Measurements from ENCODE around the gene GFY.
A peak's percentile ranks its signal among the peaks of the same experiment; 100 is the strongest.

The GFY gene

DNA sequence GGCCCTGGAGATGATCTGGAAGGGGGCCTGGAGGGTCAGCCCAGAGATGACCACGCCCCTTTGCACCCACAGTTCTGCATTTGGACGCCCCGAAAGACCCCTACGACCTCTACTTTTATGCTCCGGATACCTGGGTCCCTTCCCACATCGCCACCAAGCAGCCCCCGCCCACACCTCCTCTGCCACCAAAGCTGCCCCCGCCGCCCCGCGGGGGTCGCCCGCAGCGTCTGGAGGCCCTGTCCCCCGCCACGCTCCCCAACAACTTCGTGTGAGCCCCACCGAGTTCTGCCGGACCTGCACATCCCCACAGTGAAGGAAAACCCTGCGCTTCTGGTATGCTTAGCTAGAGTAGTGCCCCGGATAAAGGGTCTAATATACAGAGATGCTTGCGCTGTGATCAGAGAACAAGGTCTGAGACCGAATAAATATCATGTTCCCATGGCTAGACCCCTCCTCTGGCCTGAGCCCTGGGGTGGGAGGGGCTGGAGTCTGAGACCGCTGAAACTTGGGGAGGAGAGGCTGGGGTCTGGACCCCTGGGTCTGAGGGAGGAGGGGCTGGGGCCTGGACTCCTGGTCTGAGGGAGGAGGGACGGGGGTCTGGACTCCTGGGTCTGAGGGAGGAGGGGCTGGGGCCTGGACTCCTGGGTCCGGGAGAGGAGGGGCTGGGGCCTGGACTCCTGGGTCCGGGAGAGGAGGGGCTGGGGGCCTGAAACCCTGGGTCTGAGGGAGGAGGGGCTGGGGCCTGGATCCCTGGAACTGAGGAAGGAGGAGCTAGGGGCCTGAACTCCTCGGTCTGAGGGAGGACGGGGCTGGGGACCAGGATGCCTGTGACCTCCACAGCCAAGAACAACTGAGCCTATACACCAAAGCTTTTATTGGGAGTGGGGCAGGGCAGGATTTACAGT lies 3.6 kb downstream of the GFY start:
- no peak for DNase-seq (ENCODE audit: low spot score)

DNA sequence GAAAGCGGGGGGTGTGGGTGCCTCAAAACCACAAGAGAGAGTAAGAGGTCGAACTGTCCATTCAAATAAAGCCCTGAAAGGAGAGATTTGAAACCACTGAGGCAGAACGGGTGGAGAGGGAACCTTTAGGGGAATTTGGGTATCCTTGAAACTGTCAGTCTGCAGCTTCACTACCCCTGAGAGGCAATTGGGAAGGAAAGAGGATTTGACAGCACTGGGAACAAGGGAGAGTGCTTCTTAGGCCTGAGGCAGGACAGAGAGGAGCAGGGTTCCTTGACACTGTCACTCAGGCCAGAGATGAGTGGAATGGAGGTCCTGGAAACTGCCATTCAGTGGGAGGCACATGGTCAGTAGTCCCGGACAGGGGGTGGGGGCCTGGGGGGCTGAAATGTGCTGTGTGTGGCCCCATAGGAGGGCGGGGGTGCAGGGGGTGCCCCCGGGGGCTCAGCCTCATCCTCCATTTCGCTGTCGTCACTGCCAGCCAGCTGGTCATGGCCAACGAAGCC lies 5.0 kb downstream of the GFY start:
- no peak for DNase-seq (ENCODE audit: low spot score)

DNA sequence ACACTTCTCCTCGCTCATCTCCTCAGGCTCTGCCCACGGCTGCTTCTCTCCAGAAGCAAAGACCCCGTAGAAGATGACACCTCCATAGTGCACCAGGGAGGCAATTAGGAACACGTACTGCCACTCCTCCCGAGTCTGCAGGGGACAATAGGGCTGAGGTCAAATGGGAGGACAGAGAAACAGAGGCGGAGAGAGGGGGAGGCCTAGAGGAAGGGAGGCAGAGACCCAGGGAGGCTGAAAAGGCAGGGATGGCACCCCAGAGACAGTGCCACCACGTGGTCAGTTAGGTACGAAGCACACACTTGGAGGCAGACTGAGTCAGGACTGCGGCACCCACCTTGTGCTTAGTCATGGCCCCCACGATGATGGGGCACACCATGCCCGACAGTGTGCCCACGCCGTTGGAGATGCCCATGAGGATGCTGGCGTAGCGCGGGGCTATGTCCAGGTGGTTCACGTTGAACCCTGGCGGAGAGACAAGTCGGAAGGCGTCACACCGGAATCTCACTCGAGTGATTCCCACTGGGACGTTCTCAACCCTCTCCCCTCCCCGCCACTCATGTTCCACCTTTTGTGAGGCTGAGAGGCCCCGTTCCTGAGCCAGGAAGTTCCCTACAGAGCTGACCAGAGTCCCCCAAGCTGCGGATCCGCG lies 5.6 kb downstream of the GFY start:
- no peak for DNase-seq (ENCODE audit: low spot score)

DNA sequence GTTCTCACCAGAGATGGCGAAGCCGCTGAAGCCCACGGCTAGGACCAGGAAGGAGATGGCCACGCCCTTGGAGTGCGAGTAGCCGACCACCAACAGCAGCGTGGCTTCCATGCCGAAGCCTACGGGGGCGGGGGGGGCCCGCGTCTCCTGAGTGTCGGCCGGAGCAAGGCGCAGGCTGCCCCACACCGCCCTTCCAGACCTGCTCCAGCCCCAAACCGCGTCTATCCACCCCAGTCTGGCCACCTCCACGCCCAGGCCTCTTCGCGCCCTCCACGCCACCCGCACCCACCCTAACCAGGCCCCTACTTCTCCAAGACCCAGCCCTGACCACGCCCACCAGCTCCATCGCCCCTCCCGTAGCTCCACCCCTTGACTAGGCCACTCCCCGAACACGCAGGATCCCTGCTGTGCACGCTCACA lies 6.2 kb downstream of the GFY start:
- DNase-seq (ENCODE audit: low spot score): no peak

DNA sequence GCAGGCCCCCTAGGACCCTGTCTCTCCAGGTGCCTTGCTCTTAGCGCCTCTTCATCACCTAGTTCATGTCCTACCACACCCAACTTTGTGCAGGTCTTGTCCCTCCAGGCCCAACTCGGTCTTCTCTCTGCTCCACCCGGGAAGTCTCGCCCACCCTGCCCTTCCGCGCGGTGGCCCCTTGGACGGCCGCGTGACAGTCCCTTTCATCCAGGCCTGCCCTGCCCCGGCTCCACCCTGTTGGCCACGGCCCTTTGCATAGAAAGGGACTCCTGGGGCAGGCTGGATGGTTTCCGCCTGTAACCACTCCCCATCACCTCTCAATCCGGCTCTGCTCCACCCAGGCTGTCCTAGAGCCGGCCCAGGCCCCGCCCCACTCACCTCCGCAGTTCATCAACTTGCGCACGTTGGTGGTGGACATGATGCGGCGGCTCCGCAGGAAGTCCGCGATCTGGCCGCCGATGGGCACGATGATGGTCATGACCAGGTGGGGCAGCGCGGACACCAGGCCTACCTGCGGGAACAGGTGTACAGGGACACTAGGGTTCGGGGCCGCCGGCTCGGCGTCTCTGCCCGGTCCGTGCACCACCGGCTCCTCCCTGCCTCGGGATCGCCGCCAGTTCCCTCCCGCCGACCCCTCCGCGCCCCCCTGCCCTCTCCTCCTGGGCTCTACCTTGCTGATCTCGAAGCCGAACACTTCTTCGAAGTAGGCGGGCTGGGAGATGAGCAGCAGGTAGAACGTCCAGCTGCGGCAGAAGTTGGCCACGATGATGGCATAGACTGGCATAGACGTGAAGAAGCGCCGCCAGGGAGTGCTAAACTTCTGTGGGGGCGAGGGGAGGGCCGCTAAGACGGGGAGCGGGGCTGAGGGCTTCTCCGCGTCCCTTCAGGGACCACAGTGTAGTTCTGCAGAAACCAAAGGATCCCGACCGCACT lies 7.2 kb downstream of the GFY start:
- no peak for DNase-seq (ENCODE audit: low spot score)

DNA sequence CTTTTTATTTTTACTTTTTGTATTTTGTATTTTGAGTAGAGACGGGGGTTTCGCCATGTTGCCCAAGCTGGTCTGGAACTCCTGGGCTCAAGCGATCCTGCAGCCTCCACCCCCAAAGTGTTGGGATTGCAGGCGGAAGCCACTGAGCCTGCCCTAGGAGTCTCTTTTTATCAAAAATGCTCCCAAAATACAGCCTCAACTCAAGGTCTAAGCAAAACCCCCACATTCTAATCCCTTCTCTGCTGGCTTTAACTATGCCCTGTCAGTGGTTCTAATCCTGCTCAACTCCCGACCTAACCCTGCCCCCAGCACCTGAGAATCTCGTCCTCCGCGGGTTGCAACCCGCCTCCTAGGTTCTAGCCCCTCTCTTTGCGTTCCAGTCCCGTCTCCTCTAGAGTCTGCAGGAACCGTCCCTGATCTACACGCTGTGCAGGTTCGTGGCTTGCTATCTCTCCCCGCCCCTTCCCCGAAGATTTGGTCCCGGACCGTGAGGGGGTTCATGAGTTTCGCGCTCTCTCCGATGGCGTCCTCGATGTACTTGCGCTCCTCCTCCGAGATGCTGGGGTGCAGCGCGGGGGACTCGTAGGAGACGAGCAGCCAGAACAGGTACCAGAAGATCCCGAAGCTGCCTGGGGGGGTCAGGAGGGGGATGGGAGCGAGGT lies 8.2 kb downstream of the GFY start:
- DNase-seq (ENCODE audit: low spot score): no peak

DNA sequence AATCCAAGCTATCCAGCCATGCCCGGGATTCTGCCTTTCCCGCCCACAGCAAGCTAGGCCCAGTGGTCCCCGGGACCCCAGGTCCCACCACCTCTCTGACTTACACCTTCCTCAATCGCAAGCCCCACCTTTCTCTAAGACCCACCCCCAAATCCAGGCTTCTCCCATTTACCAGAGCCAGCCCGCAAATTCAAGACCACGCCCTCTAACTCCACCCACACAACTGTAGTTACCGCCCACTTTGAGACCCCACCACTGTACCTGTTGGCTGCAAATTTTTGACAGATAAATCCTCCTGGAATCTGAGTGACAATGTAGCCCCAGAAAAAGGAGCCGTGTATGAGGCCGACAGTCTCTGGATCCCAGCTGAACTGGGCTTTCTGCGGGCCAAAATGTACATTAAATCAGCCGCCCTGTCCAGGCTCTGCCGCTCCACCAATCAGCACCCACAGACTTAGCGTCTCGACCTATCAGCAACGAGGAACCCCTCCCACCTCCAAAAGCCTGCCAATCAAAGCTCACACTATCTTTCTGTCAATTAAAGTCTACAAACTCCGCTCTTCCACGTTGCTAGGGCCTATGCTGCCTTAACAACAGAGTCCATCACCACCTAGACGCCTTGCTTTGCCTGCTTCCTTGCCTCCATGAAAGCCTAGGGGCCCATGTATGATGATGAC lies 9.9 kb downstream of the GFY start:
- DNase-seq (ENCODE audit: low spot score): no peak

DNA sequence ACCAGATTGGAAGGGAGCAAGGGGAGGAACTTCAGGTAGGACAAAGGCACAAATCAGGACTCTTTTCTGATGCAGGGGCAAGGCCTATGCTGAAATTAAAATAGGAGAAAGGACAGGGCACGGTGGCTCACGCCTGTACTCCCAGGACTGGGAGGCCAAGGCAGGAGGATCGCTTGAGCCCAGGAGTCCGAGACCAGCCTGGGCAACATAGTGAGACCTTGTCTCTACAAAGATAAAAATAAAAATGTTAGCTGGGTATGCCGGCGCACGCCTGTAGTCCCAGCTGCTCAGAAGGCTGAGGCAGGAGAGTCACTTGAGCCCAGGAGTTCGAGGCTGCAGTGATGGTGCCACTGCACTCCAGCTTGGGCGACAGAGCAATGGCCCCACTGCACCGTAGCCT lies 10.5 kb downstream of the GFY start:
- DNase-seq (ENCODE audit: low spot score): no peak

DNA sequence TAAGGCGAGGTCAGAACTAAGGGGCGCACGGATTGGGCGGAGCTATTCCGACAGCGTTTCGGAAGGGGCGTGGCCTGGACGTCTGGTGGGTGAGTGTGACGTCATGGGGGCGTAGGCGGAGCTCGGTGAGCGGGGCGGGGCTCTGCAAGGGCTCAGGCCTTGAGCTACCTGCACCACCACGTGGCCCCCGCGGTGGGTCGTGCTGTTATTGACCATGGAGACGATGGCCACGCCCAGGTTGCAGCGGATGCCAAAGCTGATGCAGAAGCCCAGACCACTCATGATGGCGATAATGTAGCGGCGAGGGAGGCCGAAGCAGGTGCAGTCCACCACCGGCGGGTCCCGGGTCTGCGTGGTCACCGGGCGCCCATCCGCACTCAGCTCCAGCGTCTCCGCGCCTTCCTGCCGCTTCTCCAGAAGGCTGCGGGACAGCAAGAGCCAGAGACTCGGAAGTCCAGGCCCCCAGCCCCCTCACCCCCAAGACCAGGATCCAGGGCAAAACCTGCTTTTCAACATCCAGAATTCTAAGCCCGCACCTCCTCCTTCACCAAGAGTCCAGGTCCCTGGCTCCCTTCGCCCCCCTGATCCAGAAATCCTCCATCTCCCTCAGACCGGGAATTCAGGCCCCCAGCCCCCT lies 11.3 kb downstream of the GFY start:
- DNase-seq (ENCODE audit: low spot score): no peak

DNA sequence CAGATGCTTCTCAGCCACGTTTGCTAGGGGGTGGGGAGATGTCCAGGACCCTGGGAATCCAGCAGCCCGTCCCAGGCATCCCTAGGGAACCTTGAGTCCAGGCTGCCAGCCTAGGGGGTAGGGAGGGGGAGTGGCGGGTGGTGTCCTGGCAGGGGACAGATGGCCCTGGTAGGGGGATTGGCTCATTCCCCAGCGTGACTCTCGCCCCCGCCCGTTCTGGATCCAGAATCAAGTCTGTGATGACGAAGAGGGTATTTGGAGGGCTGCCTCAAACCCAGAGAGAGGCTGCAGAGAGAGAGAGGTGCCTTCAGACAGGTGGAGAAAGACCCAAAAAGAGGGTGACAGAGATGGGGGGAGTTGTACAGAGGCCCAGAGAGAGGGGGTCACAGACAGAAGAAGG lies 12.0 kb downstream of the GFY start:
- DNase-seq (ENCODE audit: low spot score): no peak

DNA sequence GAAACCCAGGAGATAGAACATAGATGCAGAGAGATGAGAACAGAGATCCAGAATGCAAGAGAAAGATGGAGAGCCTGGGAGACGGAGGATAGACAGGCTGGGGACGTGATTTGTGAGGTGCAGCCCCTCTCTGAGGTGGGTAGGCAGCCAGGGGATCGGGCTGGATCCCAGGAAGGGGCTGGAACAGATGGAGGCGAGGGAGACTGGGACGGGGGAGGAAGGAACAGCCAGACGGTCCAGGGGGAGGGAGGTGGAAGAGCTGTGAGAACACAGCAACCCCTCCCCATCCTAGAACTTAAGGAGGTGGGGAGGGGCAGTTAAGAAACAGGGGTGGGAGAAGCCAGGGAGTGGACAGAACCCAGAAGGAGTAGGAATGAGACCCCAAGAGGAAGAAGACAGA lies 13.1 kb downstream of the GFY start:
- DNase-seq (ENCODE audit: low spot score): no peak

DNA sequence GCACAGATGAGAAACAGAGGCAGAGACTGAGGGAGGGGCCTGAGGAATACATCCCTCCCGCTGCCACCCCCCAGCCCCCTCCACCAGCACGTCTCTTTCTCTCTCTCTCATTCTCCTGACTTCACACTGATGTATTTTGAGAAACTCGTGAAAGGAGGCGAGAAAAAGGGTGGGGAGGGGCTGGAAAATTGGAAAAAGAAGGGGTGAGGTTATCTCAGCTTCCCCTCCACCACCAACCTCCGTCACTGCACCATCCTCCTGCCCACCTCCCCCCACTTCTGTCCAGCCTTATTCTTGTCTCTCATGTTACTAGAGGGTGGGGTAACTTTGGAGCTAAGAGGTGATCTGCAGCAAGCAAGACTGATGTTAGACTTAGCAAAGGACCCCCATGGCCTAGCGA lies 14.6 kb downstream of the GFY start:
- no peak for DNase-seq (ENCODE audit: low spot score)

DNA sequence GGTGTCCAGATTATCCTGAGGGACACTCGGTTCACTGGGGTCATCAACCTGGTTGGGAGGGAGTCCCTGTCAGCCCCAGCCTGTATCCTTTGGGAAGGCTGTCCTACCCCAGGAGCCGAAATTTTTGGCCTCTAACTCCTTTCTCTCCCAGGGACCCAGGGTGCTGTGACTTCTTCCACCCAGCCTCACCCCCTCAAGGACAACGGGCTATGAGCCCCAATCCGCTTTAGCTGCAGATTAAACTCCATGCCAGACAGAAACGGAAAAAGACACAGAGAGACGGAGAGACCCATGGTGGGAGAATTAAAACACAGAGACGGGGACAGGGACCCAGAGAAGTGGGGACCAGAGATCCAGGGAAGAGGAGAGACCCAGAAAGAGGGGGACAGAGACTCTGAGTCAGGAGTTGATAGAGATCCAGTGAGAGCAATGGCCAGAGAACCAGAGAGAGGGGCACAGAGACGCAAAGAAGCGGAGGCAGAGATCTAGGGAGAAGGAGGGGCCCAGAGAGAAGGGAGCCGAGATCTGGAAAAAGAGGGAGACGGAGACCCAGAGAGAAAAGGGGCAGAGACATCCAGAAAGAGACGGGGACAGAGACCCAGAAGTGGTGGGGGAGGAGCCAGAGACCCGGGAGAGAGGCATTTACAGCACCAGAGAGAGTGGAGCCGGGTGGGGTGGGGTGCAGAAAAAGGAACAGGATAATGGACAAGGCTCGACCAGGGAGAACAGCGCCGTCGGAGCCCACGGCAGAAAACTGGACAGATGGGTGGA lies 15.4 kb downstream of the GFY start:
- no peak for DNase-seq (ENCODE audit: low spot score)

DNA sequence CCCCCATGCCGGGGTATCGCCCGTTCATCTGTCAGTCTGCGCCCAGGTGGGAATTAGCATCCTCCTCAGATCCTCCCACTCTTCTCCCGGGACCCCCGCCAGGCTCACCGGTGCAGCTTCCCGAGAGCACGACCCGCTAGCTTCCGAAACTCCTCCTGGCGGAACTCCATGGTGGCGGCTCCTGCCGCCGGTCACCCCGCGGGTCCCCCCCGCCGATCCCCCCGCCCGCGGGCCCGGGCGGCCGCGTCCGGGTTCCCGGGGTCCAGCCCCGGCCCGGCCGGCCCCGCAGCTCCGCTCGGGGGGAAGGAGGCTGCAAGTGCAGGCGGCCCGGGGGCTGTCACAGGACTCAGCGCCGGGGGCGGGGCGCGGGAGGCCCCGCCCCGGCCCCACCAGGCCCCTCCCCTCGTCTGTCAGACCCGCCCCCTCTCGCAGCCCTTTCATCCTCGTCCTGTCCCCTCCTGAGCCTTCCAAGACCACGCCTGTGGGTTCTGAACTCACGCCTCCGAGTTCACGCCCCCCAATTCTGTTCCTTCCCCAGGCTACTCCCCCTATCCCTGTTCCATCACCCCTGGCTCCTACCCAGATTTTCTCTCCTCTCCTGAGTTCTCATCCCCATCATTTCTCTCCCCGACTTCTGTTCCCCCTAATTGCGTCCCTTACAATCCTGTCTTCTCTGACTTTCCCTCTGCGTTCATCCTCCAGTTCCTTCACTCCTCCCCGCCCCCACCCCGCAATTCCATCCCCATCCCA lies 16.2 kb downstream of the GFY start, which contains the start of gene SLC17A7:
SLC17A7 (minus strand) TSS at position 318 of the 750 bp plus-strand sequence; CDS start at position 170, 148 bp downstream.
- no peak for DNase-seq (ENCODE audit: low spot score)

DNA sequence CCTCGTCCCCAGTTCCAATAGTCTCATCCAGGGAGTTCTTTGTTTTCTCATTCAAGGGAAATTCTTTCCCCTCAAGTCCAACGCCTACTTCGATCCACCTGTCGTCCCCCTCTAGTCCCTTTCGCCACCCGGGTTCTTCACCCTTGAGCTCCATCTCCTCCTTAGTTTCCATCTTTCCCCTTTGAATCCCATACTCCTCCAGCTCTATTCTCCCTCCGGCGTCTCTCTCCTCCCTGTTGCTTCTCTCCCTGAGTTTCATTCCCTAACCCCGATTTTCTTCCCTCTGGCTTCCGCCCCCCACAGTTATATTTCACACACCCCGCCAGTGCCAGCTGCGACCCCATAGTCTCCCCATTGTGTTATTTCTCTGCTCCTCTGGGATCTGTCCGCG lies 16.8 kb downstream of the GFY start:
- no peak for DNase-seq (ENCODE audit: low spot score)

DNA sequence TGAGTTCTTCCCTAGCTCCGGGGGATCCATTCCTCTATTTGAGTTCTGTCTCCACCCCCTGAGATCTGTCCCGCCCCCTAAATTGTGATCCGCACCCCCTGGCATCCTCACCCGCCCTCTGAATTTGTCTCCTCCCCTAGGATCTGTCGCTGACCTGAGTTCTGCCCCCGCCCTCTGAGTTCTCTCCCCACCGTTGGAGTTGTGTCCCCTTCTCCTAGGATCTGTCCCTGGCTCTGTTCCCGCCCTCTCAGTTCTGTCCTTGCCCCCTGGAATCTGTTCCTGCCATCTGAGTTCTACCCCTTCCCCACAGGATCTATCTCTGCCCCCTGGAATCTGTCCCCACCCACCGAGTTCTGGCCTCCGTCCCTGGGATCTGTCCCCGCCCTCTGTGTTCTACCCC lies 17.2 kb downstream of the GFY start:
- DNase-seq (ENCODE audit: low spot score): no peak

DNA sequence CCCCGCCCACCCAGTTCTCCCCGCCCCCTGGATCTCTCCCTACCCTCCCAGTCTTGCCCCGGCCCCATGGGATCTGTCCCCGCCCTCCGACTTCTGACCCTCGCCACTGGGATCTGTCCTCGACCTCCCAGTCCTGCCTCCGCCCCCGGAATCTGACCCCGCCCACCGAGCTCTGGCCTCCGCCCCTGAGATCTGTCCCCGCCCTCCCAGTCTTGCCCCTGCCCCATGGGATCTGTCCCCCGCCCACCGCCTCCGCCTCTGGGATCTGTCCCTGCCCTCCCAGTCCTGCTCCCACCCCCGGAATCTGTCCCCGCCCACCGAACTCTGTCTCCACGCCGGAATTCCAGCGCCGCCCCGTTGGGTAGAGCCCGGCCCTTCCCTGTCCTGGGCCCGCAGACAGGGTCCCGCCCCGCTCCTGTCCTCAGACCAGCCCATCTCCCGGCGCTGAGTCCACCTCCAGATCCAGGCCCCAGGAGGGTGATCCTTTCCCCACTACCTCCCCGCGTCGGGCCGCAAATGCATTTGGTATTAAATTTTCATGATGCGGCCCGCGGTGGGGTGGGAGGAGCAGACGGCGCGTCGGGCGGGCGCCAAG lies 17.7 kb downstream of the GFY start:
- DNase-seq (ENCODE audit: low spot score): peak; percentile 74
